ENCODE results near the gene SORBS2. TPM values are rescaled to one million over a fixed set of nuclear protein-coding genes. Genes with fewer than 3 reads are reported as not detected.

The SORBS2 gene
- total and polyA plus RNA-seq, 2 of the 8 experiments (the other 6 are each of a cell fraction or from before 2014, with no cell fraction given), result 73.0 to 87.1 TPM

DNA sequence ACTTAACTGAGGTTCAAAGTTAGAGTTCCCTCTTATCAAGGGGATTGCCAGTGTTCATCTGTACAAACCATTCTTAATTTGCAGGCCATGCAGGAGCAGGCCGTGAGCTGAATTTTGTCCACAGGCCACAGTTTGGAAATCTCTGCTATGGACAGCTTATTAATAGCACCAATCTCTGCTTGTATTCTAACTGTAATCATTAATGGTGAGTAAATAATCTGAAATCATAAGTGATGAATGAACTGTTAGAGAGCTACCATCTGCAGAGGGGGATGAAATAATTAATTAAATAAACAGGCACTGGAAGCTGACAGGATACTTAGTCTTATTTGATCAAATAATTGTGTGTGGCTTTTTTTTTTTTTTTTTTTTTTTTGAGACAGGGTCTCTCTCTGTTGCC is 228.2 kb downstream of the SORBS2 start (continued):
- TF ChIP-seq, protein P1, sequence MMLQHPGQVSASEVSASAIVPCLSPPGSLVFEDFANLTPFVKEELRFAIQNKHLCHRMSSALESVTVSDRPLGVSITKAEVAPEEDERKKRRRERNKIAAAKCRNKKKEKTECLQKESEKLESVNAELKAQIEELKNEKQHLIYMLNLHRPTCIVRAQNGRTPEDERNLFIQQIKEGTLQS (IDR thresholded peaks at IDR 0.05; ENCODE audit: insufficient read depth, low read depth, low read length), result no peak
- no peak for TF ChIP-seq RNF2 (IDR thresholded peaks at IDR 0.05; ENCODE audit: borderline replicate concordance, low read depth, low read length, missing control alignments, poor library complexity, severe bottlenecking)
- no peak for TF ChIP-seq GABPA (IDR thresholded peaks at IDR 0.05; ENCODE audit: borderline replicate concordance, insufficient read depth, low read length)
